ENCODE measurements around the gene LSM7.

DNA sequence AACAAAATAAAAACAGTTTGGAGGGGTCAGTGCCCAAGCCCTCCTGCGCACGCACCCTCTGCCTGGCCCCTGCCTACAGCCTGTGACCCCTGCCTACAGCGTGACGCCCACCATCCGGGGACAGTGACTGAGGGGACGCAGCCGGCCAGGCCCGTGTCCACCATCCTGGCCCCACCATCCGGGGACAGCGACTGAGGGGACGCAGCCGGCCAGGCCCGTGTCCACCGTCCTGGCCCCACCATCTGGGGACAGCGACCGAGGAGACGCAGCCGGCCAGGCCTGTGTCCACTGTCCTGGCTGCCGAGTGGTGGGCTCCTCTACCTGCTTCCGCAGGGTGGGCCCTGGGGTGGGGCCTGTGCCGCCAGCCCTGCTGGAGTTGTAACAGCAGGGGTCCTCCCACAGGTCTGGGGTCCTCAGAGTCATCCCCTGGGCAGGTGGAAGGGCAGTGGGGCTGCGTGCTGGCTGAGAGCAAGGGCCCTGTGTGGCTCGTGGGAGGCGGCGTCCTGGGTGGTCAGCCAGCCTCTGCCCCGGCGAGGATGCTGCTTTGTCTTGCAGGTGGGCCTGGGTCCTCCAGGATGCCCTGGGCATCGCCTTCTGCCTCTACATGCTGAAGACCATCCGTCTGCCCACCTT lies 14.4 kb upstream of the LSM7 start:
- TF ChIP-seq, protein P1, sequence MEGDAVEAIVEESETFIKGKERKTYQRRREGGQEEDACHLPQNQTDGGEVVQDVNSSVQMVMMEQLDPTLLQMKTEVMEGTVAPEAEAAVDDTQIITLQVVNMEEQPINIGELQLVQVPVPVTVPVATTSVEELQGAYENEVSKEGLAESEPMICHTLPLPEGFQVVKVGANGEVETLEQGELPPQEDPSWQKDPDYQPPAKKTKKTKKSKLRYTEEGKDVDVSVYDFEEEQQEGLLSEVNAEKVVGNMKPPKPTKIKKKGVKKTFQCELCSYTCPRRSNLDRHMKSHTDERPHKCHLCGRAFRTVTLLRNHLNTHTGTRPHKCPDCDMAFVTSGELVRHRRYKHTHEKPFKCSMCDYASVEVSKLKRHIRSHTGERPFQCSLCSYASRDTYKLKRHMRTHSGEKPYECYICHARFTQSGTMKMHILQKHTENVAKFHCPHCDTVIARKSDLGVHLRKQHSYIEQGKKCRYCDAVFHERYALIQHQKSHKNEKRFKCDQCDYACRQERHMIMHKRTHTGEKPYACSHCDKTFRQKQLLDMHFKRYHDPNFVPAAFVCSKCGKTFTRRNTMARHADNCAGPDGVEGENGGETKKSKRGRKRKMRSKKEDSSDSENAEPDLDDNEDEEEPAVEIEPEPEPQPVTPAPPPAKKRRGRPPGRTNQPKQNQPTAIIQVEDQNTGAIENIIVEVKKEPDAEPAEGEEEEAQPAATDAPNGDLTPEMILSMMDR (IDR thresholded peaks at IDR 0.05), result no peak
- TF ChIP-seq EP300 (IDR thresholded peaks at IDR 0.05), result no peak

Data from esophagus muscularis mucosa (tissue), 3 donors.